HEK293 (cell line): ENCODE results near the gene TMUB1.

Source experiments
- CTCF ChIA-PET: fragments of 350-600 bp; formaldehyde crosslinking; extraction: SDS; loops from one replicate; lab custom pipeline; 2021; ENCODE audit warnings: antibody characterized with exemption; lab: Yijun Ruan, JAX
- POLR2A ChIA-PET: fragments of 300-600 bp; formaldehyde crosslinking; extraction: SDS; loops from one replicate; lab custom pipeline; 2020; ENCODE audit warnings: antibody characterized with exemption, inconsistent platforms; lab: Yijun Ruan, JAX
- H3K27ac ChIP-seq: fragments of 200-500 bp; sonication (Bioruptor generic); 2 replicates; pipeline ENCODE4 v1.5.1; 2014; ENCODE audit warnings: low read depth, low read length, control low read depth, inconsistent platforms; ENCODE audit errors: extremely low read depth
- H3K36me3 ChIP-seq, 2 experiments: fragments of 200-500 bp in 1 of 2; sonication (Bioruptor generic) in 1 of 2; 1 replicate in 1 of 2; 2 replicates in 1 of 2; pipeline ENCODE4 v1.5.1; 2014 to 2017; ENCODE audit warnings: inconsistent platforms in 2 of 2, low read length in 2 of 2; ENCODE audit not compliant: control insufficient read depth in 2 of 2, insufficient read depth in 1 of 2
- H3K4me1 ChIP-seq: fragments of 200-500 bp; sonication (Bioruptor generic); 2 replicates; pipeline ENCODE4 v1.5.1; 2014; ENCODE audit warnings: mild to moderate bottlenecking, low read length, inconsistent platforms; ENCODE audit not compliant: control insufficient read depth, insufficient read depth
- H3K4me3 ChIP-seq: 2 replicates; pipeline ENCODE4 v1.5.1; 2011; ENCODE audit warnings: low read depth, mild to moderate bottlenecking, control low read depth, low read length, moderate library complexity
- H3K9me3 ChIP-seq: fragments of 200-500 bp; sonication (Bioruptor generic); 2 replicates; pipeline ENCODE4 v1.5.1; 2014; ENCODE audit warnings: low read depth, low read length, inconsistent platforms; ENCODE audit not compliant: control insufficient read depth, insufficient read depth
- REST ChIP-seq: fragments of 450-650 bp; formaldehyde crosslinking; IDR thresholded peaks from 2 replicates; pipeline ENCODE4 v1.5.1; 2016; ENCODE audit warnings: missing biosample characterization, missing genetic modification characterization
- SETDB1 ChIP-seq: IDR thresholded peaks from one replicate; pipeline ENCODE4 v1.6.1; 2017; ENCODE audit warnings: mild to moderate bottlenecking, low read length, moderate library complexity, mixed read lengths; ENCODE audit not compliant: insufficient read length
- ZBTB26 ChIP-seq: fragments of 450-650 bp; formaldehyde crosslinking; optimal IDR thresholded peaks from 2 replicates; pipeline ENCODE3; 2016; ENCODE audit warnings: missing biosample characterization, mild to moderate bottlenecking, missing genetic modification characterization
- ZNF16 ChIP-seq: fragments of 450-650 bp; formaldehyde crosslinking; IDR thresholded peaks from 2 replicates; pipeline ENCODE4 v1.5.1; 2016; ENCODE audit warnings: low read depth, missing biosample characterization, missing genetic modification characterization
- ZNF366 ChIP-seq: fragments of 450-650 bp; formaldehyde crosslinking; conservative IDR thresholded peaks from 2 replicates; pipeline ENCODE4 v1.5.1; 2016; ENCODE audit warnings: missing biosample characterization, missing genetic modification characterization
- ZNF501 ChIP-seq: fragments of 450-650 bp; formaldehyde crosslinking; IDR thresholded peaks from 2 replicates; pipeline ENCODE4 v1.5.1; 2016; ENCODE audit warnings: missing biosample characterization, missing genetic modification characterization
- ZNF514 ChIP-seq: fragments of 450-650 bp; formaldehyde crosslinking; IDR thresholded peaks from 2 replicates; pipeline ENCODE4 v1.5.1; 2016; ENCODE audit warnings: missing biosample characterization, missing genetic modification characterization
- ZNF518A ChIP-seq: fragments of 450-650 bp; formaldehyde crosslinking; conservative IDR thresholded peaks from 2 replicates; pipeline ENCODE4 v1.5.1; 2016; ENCODE audit warnings: low read depth, missing biosample characterization, missing genetic modification characterization
- ZNF561 ChIP-seq: fragments of 450-650 bp; IDR thresholded peaks from 2 replicates; pipeline ENCODE4 v1.5.1; 2018; ENCODE audit warnings: missing biosample characterization, missing genetic modification characterization, borderline replicate concordance
- ZNF660 ChIP-seq: fragments of 450-650 bp; IDR thresholded peaks from 2 replicates; pipeline ENCODE4 v1.5.1; 2018; ENCODE audit warnings: missing biosample characterization, mild to moderate bottlenecking, missing genetic modification characterization
- ZNF707 ChIP-seq: fragments of 450-650 bp; formaldehyde crosslinking; IDR thresholded peaks from 2 replicates; pipeline ENCODE4 v1.5.1; 2016; ENCODE audit warnings: missing biosample characterization, missing genetic modification characterization
- ZNF76 ChIP-seq: fragments of 450-650 bp; formaldehyde crosslinking; IDR thresholded peaks from 2 replicates; pipeline ENCODE4; 2016; ENCODE audit warnings: low read depth, missing biosample characterization, missing genetic modification characterization, borderline replicate concordance
- ZNF843 ChIP-seq: fragments of 450-650 bp; formaldehyde crosslinking; IDR thresholded peaks from 2 replicates; pipeline ENCODE4 v1.5.1; 2016; ENCODE audit warnings: missing biosample characterization, missing genetic modification characterization
- TF ChIP-seq, protein P1 (sequence below): fragments of 450-650 bp; formaldehyde crosslinking; IDR thresholded peaks from 2 replicates; pipeline ENCODE4 v1.5.1; 2016; ENCODE audit warnings: missing biosample characterization, missing genetic modification characterization
- TF ChIP-seq, protein P2 (sequence below): sonication (generic); formaldehyde crosslinking; IDR thresholded peaks from 2 replicates; pipeline ENCODE4 v1.8.1; 2022; ENCODE audit warnings: mild to moderate bottlenecking, moderate library complexity, missing genetic modification reagents

TMUB1 gene

GRCh38 chr7:151056283-151056665 is 27.0 kb downstream of the TMUB1 start:
- peaks cover 0 to 35% of the 10 kb centered on the region in 2 experiments; a peak in 1 of 3 replicates for H3K36me3 ChIP-seq
- no peaks in the 10 kb centered on the region; the same call in 1 of the 2 replicates for H3K4me1 ChIP-seq
- H3K4me3 ChIP-seq, result no peak overlapping the region
- no peaks in the 10 kb centered on the region for H3K9me3 ChIP-seq
- ChIA-PET CTCF (interaction anchor here (1.7 kb wide), 1 partner anchor 37 kb away, joined by 4 read pairs; no protein-coding TSS in a partner anchor), POLR2A (interaction anchor here (1.9 kb wide), 1 partner anchor 28 kb away, joined by 8 read pairs; the partner anchor contains the start of gene ABCB8)
- no peak overlapping the region for H3K27ac ChIP-seq
- TF ChIP-seq ZNF514 (tag by site-specific recombination) (no peak), ZNF16 (tag by site-specific recombination) (no peak), ZNF707 (no peak), ZNF561 (tag by site-specific recombination) (no peak), REST (tag by site-specific recombination) (no peak), ZNF843 (tag by site-specific recombination) (no peak), ZNF76 (tag by site-specific recombination) (no peak), ZNF501 (tag by site-specific recombination) (no peak), ZNF660 (tag by site-specific recombination) (no peak), ZNF366 (tag by site-specific recombination) (no peak), SETDB1 (no peak), ZNF518A (tag by site-specific recombination) (no peak), ZBTB26 (no peak)
- TF ChIP-seq, protein P1, sequence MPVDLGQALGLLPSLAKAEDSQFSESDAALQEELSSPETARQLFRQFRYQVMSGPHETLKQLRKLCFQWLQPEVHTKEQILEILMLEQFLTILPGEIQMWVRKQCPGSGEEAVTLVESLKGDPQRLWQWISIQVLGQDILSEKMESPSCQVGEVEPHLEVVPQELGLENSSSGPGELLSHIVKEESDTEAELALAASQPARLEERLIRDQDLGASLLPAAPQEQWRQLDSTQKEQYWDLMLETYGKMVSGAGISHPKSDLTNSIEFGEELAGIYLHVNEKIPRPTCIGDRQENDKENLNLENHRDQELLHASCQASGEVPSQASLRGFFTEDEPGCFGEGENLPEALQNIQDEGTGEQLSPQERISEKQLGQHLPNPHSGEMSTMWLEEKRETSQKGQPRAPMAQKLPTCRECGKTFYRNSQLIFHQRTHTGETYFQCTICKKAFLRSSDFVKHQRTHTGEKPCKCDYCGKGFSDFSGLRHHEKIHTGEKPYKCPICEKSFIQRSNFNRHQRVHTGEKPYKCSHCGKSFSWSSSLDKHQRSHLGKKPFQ (tag by site-specific recombination), result no peak
- TF ChIP-seq, protein P2, sequence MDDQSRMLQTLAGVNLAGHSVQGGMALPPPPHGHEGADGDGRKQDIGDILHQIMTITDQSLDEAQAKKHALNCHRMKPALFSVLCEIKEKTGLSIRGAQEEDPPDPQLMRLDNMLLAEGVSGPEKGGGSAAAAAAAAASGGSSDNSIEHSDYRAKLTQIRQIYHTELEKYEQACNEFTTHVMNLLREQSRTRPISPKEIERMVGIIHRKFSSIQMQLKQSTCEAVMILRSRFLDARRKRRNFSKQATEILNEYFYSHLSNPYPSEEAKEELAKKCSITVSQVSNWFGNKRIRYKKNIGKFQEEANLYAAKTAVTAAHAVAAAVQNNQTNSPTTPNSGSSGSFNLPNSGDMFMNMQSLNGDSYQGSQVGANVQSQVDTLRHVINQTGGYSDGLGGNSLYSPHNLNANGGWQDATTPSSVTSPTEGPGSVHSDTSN, result no peak
